GM23248 (cell line): Measurements from ENCODE around the gene BST2.

Experiments
- EZH2 ChIP-seq: fragments of 200-600 bp; sonication (generic); IDR thresholded peaks from 2 replicates; pipeline ENCODE4 v1.6.1; 2018; ENCODE audit warnings: antibody characterized with exemption, mild to moderate bottlenecking; ENCODE audit not compliant: insufficient read depth, poor library complexity, severe bottlenecking
- EZH2phosphoT487 ChIP-seq: fragments of 200-600 bp; sonication (generic); IDR thresholded peaks from 2 replicates; pipeline ENCODE4 v1.6.1; 2018; ENCODE audit warnings: antibody characterized with exemption, moderate library complexity, mild to moderate bottlenecking, low read depth; ENCODE audit not compliant: insufficient read depth

GRCh38 chr19:17409990-17410389, 4.6 kb upstream of the BST2 start:
- no peak for TF ChIP-seq EZH2
- no peak for TF ChIP-seq EZH2phosphoT487
